HG03045 (cell line): ENCODE measurements around the gene BIRC7.

Experiments used
- ATAC-seq: cut with Tn5 transposase; IDR thresholded peaks from one replicate; pipeline ENCODE4 v1.9.1; 2021; ENCODE audit warnings: mild to moderate bottlenecking, moderate library complexity; ENCODE audit not compliant: unreplicated experiment

BIRC7 gene, protein sequence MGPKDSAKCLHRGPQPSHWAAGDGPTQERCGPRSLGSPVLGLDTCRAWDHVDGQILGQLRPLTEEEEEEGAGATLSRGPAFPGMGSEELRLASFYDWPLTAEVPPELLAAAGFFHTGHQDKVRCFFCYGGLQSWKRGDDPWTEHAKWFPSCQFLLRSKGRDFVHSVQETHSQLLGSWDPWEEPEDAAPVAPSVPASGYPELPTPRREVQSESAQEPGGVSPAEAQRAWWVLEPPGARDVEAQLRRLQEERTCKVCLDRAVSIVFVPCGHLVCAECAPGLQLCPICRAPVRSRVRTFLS

DNA sequence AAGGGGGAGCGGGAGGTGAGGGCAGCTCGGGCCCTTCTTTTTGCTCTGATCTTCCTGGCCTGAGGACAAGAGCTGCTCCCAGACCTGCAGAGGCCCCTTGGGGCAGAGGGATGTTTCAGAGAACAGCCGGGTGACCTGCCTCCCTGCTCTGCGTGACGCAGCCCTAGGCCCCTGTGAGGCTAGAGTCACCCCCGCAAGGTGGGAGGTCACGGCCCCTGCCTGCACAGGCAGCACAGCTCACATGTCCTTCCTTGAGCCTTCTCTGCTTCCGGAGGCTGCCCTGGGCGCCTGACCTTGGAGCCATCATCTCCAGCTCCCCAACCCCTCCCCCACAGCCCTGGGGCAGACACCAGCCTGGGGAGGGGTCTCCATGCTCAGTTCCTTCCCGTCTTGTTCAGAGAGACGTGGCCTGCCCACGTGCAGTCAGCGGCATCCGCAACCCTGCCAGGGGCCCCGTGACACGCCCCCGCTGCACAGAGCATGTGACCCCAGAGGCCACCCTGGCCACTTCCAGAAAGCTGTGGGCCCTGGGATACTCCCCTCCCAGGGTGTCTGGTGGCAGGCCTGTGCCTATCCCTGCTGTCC is at the start of gene BIRC7:
Gene BIRC7 (plus strand): TSS at position 507 of the 585 bp plus-strand sequence. CDS start 192 bp downstream, outside the sequence.
- no peak for ATAC-seq

DNA sequence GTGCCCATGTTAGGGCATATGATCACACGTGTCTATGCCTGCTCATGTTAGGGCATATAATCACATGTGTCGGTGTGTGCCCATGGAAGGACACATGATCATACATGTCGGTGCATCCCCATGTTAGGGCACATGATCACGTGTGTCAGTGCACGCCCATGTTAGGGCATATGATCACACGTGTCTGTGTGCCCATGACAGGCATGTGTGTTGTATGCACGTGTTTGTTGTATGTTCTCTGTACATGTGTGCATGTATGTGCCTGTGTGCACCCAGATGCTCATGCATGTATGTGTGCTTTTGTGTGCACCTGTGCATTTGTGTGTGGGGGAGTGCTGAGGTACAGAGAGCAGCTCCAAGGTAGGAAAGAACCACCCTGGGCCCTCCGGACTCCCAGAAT is 49.6 kb upstream of the BIRC7 start:
- no peak for ATAC-seq

DNA sequence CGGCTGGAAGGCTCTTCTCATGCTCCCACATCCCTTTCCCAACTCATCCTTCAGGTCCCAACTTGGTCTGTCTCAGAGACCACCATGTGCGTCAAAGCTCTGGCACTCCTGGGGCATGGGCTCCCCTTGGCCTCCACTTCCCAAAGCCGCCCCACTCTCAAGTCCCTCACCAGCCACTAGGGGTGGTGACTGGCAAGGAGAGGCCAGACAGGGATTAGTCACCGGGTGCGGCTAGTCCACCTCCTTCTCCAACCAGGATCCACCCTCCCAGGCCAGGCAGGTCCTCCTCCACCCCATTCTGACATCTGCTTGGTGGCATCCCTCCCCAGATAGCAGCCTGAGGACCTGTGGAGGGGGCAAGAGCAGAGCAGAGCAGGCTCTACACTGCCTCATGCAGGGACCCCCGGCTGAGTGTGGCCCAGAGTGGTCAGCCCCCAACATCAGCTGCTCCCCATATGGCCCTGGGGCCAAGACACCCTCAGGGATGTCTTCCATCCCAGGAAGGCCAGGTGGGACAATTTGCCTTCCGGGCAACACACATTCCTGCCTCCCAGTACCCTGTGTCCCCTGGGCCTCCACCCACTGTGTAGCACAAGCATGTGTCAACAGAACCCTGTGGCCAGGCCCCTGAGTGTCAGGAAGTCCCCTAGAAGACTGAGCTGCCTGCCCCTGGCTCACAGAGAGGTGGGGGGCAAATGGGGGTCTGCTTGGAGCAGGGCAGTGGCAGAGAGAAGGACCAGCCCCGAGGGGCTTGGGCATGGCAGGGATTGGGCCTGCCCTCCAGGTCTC is 49.0 kb upstream of the BIRC7 start:
- no peak for ATAC-seq

DNA sequence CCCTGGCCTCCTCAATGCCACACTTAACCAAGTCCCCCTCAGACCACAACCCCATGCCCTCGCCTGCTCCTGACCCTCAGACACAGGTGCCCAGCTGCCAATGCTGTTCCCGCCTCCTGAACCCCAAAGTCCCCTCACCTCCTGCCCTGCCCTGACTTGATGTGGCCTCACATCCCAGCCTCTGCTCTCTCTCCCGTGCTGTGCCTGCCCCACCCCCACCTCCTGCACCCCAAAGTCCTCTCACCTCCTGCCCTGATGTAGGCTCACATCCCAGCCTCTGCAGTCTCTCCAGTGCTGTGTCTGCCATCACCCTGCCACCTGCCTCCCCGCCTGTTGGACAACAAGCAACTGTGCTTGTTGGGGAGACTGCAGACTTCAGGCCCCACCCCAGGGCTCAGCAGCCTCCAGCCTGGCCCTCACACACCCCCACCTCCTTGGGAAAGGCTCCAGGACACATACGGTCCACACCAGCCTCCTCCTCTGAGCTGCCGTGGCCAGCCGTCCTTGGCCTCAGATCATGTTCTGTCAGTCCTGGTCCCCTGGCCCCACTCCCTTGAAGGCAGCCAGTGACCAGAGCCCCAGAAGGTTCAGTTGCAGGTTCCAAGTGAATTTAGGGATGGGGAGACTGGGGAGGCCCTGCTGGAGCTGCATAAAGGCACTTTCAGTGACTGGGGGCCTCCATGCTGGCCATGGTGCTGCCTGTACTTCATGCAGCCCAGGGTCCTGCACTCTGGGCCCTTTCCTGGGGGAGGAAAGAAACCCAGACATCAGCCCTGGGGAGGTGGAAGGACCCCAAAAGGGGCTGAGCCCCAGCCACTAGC is 48.2 kb upstream of the BIRC7 start:
- no peak for ATAC-seq

DNA sequence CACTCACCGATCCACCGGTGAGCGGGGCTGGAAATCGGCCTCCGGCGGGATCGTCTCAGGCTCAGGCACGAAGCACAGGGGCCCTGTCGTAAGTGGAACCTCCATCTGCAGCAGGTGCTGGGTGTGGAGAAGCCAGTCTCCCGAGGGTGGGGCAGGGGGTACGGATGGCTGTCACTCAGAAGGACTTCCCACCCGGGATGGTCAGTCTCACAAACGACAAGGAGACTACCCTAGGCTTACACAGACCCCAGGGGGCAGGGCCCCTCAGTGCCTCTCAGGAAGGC is 47.6 kb upstream of the BIRC7 start:
- ATAC-seq: no peak

DNA sequence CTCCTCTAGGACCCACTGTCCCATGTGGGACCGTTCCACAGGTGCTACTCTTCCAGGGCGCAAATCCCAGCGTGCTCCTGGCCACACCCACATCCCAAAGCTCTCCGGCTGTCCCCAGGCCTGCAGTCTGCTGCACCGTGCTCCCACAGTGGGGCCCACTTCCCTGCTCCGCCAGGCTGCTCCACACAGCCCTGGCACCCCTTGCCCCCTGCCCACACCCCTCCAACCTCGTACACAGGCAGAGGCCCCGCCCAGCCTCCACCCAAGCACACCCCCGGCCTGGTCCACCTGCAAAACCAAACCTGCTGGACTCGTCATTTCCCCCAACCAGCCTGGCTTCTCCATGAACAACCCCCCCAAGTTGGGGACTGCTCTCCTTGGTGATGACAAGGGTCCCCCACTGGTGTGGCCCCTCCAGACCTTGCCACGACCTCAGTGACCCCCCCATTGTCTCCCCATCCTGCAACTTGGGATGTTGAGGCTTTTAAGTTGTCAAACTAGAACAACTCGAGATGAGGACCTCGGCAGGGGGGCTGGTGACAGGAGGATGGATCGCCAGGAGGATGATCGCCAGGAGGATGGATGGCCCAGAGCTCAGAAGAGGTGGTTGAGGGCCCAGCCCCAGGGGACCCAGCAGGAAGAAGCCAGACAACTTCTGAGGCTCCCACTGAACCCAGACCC is 46.9 kb upstream of the BIRC7 start:
- no peak for ATAC-seq

DNA sequence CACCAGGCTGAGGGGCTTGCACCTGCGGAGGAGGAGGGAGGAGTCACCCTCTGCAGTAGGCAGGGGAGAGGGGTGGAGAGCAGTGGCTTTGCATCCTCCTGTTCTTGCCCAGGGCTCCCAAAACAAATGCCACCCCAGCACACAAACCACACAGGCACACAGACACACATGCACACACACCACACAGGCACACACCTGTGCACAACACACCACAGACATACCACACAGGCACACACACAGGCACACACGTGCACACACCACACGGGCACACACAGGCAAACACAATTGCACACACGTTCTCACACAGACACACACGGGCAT is 46.4 kb upstream of the BIRC7 start:
- no peak for ATAC-seq

DNA sequence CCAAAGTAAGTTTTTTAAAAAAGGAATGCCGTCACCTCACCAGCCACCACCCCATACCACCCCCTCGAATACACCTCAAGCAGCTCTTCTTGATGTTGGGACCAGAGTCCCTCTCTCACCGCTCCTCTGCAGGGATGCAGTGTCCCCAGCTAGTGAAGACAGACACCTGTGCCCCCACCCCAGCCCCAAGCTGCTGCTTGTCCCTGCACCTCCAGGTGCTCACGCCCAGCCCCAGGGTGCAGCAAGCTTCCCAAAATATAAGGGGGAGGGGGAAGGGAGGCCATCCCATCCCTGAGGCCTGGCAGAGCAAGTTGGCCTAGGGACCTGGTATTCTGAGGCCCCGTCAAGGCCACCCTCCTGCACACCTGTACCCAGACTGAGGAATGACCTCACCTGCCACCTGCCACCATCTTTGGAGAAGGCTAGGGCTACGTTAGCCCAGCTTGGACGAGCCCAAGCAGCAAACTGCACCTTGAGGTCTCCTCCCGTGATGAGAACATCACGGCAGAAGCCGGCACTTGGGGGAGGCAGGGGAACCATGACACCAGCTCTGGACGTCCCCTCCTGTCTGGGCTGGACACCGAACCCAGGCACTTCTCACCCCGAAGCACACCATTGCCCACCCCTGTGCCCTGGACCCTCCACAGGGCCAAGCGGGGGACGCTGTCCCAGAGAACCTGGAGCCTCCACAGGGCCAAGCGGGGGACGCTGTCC is 45.7 kb upstream of the BIRC7 start:
- no peak for ATAC-seq

DNA sequence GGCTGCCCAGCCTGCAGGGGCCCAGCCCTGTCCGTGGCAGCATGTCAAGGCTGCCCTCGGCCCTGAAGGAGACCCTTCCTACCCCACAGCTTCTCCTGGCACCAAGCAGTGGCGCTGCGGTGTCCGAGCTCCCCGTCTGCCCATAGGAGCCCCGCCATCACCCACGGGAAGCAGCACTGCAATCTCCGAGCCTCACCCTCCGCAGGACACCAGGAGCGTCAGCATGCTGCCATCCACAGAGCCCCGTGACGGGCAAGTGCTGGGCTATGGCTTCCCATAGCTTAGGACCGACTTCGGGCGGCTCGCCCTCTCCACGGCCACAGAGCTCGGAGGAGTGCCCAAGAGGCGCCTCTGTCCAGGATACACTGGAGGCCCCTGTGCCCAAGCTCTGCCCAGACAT is 44.9 kb upstream of the BIRC7 start:
- no peak for ATAC-seq

DNA sequence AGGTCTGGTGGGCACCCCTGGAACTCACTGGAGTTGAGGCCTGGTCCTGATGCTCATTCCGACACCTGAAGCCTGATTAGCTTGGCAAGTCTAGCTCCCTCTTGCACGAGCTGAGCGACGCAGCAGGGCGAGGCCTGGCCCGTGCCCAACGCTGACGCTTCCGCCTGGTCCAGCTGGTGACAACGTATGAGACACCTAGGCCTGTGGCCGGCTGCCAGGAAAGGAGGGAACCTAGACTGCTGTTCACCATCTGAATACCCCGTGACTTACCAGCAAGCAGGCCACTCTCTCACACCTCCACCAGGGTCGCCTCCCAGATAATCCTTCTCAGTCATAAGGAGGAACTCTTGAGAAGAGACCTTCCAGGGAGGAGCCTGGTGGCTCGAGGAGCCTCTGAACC is 44.3 kb upstream of the BIRC7 start:
- ATAC-seq: no peak

DNA sequence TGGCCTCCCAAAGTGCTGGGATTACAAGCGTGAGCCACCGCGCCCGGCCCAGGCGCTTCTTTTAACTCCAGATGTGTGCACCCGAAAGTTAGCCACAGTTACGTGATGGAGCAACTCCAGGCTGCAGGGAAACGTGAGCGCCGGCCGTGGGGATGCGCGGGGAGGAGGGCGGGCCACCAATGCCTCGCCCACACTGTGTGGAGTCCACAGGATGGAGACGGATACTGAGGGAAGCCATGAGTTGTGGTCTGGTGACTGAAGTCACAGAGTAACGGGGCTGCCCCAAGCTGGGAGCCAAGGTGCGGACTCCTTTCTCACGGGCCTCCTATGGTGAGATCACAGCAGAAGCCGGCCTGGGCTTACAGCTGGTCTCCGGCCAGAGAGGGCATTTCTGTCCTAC is 43.0 kb upstream of the BIRC7 start:
- no peak for ATAC-seq

DNA sequence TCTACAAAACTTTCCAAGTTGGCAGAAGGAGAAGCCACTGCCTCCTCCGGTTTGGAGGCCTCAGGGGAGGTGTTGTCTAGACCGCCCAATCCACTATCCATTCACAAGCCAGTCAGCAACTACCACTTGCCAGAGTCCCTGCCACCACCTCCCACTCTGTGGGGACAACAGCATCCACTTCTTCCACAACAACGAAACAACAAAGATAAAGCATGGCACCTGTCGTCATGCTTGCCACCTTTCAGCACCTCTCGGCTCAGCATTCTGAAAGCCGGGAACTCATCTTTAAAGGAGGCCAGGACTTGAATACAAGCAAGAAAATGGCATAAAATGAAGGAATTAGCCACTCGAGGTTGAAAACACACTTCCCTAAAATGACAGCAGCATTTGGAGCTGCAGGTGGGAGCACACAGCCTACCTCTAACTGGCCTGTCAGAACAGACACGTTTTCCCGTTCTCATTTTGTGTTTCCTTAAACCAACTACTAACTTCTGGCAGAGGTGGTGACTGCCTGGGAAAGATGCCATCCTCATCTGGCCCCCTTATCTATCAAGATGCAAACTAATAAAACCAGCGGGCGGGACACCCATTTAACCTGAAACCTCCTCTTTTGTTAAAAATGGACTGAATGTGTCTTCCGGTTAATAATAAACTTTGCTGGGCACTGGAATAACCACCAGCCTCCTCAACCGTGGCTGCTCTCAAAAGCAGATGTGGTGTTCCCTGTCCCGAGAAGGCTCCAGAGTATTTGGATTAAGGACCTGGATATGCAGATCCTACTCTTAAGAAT is 41.5 kb upstream of the BIRC7 start:
- ATAC-seq: no peak

DNA sequence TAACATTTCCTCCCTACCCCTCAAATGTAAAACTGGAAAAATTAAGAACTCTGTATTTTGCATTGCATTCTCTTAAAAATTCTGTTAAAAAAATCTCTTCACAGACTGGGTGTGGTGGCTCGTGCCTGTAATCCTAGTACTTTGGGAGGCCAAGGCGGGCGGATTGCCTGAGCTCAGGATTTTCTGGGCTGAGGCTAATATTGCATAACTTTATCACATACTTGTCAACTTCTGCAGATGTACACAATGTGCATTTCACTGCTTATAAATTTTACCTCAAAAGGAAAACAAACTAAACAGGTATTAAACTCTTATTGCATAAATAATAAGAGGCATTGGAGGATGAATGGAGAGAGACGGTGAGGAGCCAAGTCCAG is 40.9 kb upstream of the BIRC7 start:
- ATAC-seq: no peak

DNA sequence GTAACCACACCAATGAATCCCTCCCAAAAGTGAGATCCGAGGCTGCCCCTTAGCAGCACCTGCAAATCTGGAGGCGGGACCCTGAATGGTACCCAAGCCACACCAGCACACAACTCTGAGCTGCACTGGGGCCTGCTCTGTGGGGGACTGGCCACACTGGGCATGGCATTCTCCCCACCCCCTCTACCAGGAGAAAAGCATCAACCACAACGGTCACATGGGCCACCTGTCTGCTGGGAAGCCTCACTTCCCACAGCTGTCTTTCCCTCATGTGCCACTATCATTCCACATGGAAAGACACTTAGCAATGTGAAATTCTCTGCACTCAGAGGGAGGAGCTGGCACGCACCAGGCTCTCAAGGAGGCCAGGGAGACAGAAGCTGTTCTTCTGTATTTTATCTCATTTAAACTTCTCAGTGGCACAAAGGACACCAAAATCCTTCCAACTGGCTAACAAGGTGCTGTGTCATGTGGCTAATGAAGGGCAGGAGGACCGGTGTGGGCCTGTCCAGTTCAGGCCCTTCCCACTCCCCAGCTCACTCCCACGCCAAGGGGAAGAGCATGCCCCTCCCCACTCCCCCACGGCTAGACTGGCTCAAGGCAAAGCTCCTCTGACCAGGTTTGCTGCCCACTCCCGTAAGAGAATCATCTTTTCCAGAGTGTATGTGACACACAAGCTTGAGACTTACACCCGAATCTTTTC is 38.8 kb upstream of the BIRC7 start:
- no peak for ATAC-seq

DNA sequence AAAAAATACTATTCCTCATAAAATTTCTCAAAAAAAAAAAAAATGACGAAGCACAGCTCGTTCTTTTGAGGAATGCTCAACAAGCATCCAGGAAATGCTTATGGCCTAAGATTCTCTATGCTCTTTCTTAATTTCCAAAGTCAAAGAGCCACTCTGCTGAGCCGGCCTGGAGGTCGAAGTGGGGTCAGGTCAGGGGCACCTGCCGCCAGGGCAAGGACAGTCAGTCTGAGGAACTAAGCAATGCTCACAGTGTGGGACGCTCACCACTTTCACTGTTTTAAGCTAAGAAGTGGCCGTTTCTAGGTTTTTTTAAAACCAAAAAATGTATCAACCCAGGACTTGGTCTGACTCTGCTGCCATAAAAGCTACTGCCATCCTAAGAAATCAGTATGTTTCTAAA is 37.1 kb upstream of the BIRC7 start:
- no peak for ATAC-seq

DNA sequence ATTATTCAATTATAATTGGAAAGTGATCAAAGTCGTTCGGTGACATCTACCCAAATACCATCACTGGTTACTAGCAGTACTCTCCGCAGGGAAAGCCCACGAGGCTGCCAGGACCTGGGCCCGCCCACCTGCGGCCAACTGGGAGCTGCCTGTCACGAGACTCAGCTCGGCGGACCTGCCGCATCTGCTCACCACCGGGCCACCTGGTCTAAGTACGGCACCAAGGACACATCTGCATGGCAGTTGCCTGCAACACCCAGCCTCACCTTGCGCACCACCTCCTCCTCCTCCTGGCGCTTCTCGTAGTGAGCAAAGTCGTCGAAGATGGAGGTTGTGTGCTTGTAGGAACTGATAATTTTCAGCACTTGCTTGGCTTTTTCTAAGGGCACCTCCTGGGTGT is 33.7 kb upstream of the BIRC7 start:
- ATAC-seq: no peak

DNA sequence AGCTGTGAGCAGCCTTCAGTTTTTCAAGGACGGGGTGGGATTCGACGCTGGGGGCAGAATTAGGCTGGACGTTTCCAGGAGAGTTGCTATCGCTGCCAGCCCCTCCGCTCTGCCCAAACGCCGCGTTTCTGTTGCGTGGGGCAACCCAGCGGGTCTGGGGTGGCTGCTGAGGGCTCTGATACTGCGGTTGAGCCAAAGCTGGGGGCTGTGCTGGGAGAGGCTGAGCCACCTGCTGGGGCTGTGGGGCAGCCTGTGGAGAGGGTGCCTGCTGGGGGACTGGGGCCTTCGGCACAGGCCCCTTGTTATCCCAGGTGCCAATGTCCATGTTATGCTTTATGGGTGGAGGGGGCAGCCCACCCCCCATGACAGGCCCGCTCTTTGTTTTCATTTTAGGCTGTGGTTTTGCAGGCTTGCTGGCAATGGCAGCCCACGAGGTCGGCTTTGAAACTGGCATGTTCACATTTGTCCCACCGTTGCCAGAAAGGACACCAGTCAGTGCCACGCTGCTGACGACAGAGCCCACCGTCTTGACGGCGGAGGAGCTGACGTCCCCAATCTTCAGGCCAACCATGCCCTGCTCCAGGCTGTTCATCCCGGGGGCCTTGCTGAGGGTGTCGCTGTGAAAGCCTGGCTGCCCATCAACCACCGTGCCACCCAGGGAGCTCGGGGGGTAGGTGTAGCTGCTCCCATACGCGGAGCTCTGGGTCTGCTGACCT is 32.7 kb upstream of the BIRC7 start:
- no peak for ATAC-seq

DNA sequence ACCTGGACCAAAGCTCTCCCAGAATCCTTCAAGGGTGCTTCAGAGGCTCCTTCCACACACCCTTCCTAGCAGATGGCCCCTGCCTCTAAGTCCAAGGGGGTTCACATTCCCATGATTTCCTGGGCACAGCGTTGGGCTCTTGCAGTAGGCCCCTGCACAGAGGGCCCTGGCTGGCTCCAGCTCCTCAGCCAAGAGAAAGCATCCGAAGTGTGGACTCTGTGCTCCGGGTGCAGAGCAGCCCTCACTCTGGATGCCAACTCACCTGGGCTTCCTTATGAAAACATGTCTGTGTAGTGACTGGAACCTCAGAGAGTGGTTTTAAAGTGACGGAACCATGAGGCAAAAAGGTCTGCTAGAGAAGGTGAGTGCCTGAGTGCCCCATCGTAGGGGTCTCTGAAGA is 31.3 kb upstream of the BIRC7 start:
- no peak for ATAC-seq

DNA sequence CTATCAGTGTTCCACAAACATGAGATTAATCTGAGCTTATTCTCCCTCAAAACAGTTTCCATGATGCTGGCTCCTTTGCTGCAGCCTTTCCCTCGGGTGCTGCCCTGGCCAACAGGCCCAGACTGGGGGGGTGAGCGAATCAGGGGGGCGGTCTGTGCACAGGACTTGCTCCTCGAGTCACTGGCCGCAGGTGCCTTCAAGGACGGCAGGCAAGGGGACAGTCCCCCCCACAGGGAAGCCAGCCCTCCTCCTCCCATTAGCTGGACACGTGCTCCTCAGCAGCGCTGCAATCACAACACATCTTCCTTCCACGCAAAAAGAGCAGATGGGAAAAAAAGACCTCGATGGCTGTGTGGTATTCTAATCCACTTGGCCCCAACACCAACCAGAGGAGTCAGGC is 29.8 kb upstream of the BIRC7 start:
- no peak for ATAC-seq
